NT2/D1 (cell line): ENCODE measurements around the gene FCER2.

Experiments used
- YY1 ChIP-seq: IDR thresholded peaks from 2 replicates; pipeline ENCODE4 v1.6.1; 2011; ENCODE audit not compliant: insufficient read length, insufficient read depth
- ZNF274 ChIP-seq: IDR thresholded peaks from 2 replicates; pipeline ENCODE4 v1.6.1; 2011; ENCODE audit warnings: mild to moderate bottlenecking, low read depth, low read length

DNA sequence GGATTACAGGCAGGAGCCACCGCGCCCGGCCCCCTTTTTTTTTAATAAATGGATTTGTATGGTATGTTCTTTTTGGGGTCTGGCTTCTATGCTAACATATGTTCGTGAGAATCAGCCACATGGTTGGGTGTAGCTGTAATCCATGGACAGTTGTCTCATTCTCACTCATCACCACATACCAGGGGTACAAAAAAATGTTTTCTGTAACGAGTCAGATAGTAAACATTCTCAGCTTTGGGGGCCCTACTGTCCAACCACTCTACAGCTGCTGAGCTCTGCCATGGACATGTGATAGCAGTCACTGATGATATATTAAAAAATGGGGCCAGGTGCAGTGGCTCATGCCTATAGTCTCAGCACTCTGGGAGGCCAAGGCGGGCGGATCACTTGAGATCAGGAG is 38.2 kb downstream of the FCER2 start:
- TF ChIP-seq YY1 (no peak), ZNF274 (no peak)
